GM21723 (cell line): Measurements from ENCODE around the gene SPATA31E1.

ENCODE experiments used
- ATAC-seq: cut with Tn5 transposase; IDR thresholded peaks from one replicate; pipeline ENCODE4 v1.9.1; 2021; ENCODE audit warnings: mild to moderate bottlenecking, moderate library complexity; ENCODE audit not compliant: unreplicated experiment

Gene SPATA31E1

GRCh38 chr9:87862536-87863268, 20.0 kb upstream of the SPATA31E1 start:
- ATAC-seq, result no peak

GRCh38 chr9:87863882-87864465, 18.7 kb upstream of the SPATA31E1 start:
- ATAC-seq, result no peak

GRCh38 chr9:87864915-87865314, 17.8 kb upstream of the SPATA31E1 start:
- ATAC-seq, result no peak

GRCh38 chr9:87865626-87866025, 17.1 kb upstream of the SPATA31E1 start:
- no peak for ATAC-seq

- no peak for ATAC-seq
Observed at GRCh38 chr9:87867391-87867790, 15.3 kb upstream of the SPATA31E1 start.

- no peak for ATAC-seq
Observed at GRCh38 chr9:87868175-87868574, 14.5 kb upstream of the SPATA31E1 start.

GRCh38 chr9:87868635-87869034, 14.0 kb upstream of the SPATA31E1 start:
- no peak for ATAC-seq

- no peak for ATAC-seq
Observed at GRCh38 chr9:87869082-87869481, 13.6 kb upstream of the SPATA31E1 start.

GRCh38 chr9:87871425-87872078, 11.1 kb upstream of the SPATA31E1 start:
- ATAC-seq, result no peak

- ATAC-seq, result no peak
Observed at GRCh38 chr9:87872079-87872624, 10.5 kb upstream of the SPATA31E1 start.

GRCh38 chr9:87873607-87874303, 8.9 kb upstream of the SPATA31E1 start:
- no peak for ATAC-seq

- no peak for ATAC-seq
Observed at GRCh38 chr9:87874304-87874623, 8.4 kb upstream of the SPATA31E1 start.

GRCh38 chr9:87875060-87875459, 7.6 kb upstream of the SPATA31E1 start:
- no peak for ATAC-seq

GRCh38 chr9:87875831-87876545, 6.7 kb upstream of the SPATA31E1 start:
- no peak for ATAC-seq

- no peak for ATAC-seq
Observed at GRCh38 chr9:87876708-87877107, 6.0 kb upstream of the SPATA31E1 start.

GRCh38 chr9:87878989-87879511, 3.6 kb upstream of the SPATA31E1 start:
- ATAC-seq, result no peak

- no peak for ATAC-seq
Observed at GRCh38 chr9:87880116-87880515, 2.6 kb upstream of the SPATA31E1 start.

GRCh38 chr9:87880683-87881082, 2.0 kb upstream of the SPATA31E1 start:
- no peak for ATAC-seq

- ATAC-seq, result no peak
Observed at GRCh38 chr9:87883274-87883673, 597 bp downstream of the SPATA31E1 start.

GRCh38 chr9:87883990-87884389, 1.3 kb downstream of the SPATA31E1 start:
- ATAC-seq, result no peak
